ENCODE data around the gene ARMH2.

The ARMH2 gene

GRCh38 chr6:24831771-24832716, 33.3 kb upstream of the ARMH2 start:
- H3K4me1 ChIP-seq (ENCODE audit: control insufficient read depth, insufficient read depth, low read length), result no peaks in the 10 kb centered on the region
- no peaks in the 10 kb centered on the region for H3K27me3 ChIP-seq (ENCODE audit: control insufficient read depth, insufficient read depth, low read length)
- no peak overlapping the region for H3K27ac ChIP-seq (ENCODE audit: low read depth, low read length)
- H3K9ac ChIP-seq (ENCODE audit: low read length), result no peak overlapping the region
- no peaks in the 10 kb centered on the region for H3K36me3 ChIP-seq (ENCODE audit: control insufficient read depth, insufficient read depth, low read length)
- H3K4me3 ChIP-seq (ENCODE audit: low read length), result no peak overlapping the region

- Histone ChIP-seq H3K27ac (ENCODE audit: low read depth, low read length) (no peak overlapping the region), H3K9ac (ENCODE audit: low read length) (no peak overlapping the region), H3K4me1 (ENCODE audit: control insufficient read depth, insufficient read depth, low read length) (no peaks in the 10 kb centered on the region), H3K27me3 (ENCODE audit: control insufficient read depth, insufficient read depth, low read length) (no peaks in the 10 kb centered on the region), H3K4me3 (ENCODE audit: low read length) (no peak overlapping the region), H3K36me3 (ENCODE audit: control insufficient read depth, insufficient read depth, low read length) (no peaks in the 10 kb centered on the region)
Measured at GRCh38 chr6:24829657-24830056, 30.9 kb upstream of the ARMH2 start.

- no peaks in the 10 kb centered on the region for H3K4me1 ChIP-seq (ENCODE audit: control insufficient read depth, insufficient read depth, low read length)
- H3K9ac ChIP-seq (ENCODE audit: low read length), result no peak overlapping the region
- H3K27me3 ChIP-seq (ENCODE audit: control insufficient read depth, insufficient read depth, low read length), result no peaks in the 10 kb centered on the region
- no peak overlapping the region for H3K4me3 ChIP-seq (ENCODE audit: low read length)
- H3K36me3 ChIP-seq (ENCODE audit: control insufficient read depth, insufficient read depth, low read length), result no peaks in the 10 kb centered on the region
- no peak overlapping the region for H3K27ac ChIP-seq (ENCODE audit: low read depth, low read length)
Measured at GRCh38 chr6:24827970-24828369, 29.3 kb upstream of the ARMH2 start.

GRCh38 chr6:24827162-24827561, 28.4 kb upstream of the ARMH2 start:
- no peak overlapping the region for H3K9ac ChIP-seq (ENCODE audit: low read length)
- no peaks in the 10 kb centered on the region for H3K4me1 ChIP-seq (ENCODE audit: control insufficient read depth, insufficient read depth, low read length)
- H3K27me3 ChIP-seq (ENCODE audit: control insufficient read depth, insufficient read depth, low read length), result no peaks in the 10 kb centered on the region
- H3K27ac ChIP-seq (ENCODE audit: low read depth, low read length), result no peak overlapping the region
- H3K36me3 ChIP-seq (ENCODE audit: control insufficient read depth, insufficient read depth, low read length), result no peaks in the 10 kb centered on the region
- no peak overlapping the region for H3K4me3 ChIP-seq (ENCODE audit: low read length)

- no peaks in the 10 kb centered on the region for H3K4me1 ChIP-seq (ENCODE audit: control insufficient read depth, insufficient read depth, low read length)
- no peak overlapping the region for H3K27ac ChIP-seq (ENCODE audit: low read depth, low read length)
- H3K36me3 ChIP-seq (ENCODE audit: control insufficient read depth, insufficient read depth, low read length), result no peaks in the 10 kb centered on the region
- H3K4me3 ChIP-seq (ENCODE audit: low read length), result no peak overlapping the region
- H3K27me3 ChIP-seq (ENCODE audit: control insufficient read depth, insufficient read depth, low read length), result no peaks in the 10 kb centered on the region
- H3K9ac ChIP-seq (ENCODE audit: low read length), result no peak overlapping the region
Measured at GRCh38 chr6:24825130-24825630, 26.5 kb upstream of the ARMH2 start.

GRCh38 chr6:24824142-24824938, 25.6 kb upstream of the ARMH2 start:
- no peaks in the 10 kb centered on the region for H3K36me3 ChIP-seq (ENCODE audit: control insufficient read depth, insufficient read depth, low read length)

GRCh38 chr6:24823185-24823584, 24.5 kb upstream of the ARMH2 start:
- H3K4me1 ChIP-seq (ENCODE audit: control insufficient read depth, insufficient read depth, low read length), result no peaks in the 10 kb centered on the region
- no peaks in the 10 kb centered on the region for H3K27me3 ChIP-seq (ENCODE audit: control insufficient read depth, insufficient read depth, low read length)
- no peaks in the 10 kb centered on the region for H3K36me3 ChIP-seq (ENCODE audit: control insufficient read depth, insufficient read depth, low read length)
- no peak overlapping the region for H3K4me3 ChIP-seq (ENCODE audit: low read length)
- H3K27ac ChIP-seq (ENCODE audit: low read depth, low read length), result no peak overlapping the region
- no peak overlapping the region for H3K9ac ChIP-seq (ENCODE audit: low read length)

More at GRCh38 chr6:24824142-24824938, 25.6 kb upstream of the ARMH2 start:
- Histone ChIP-seq H3K27ac (ENCODE audit: low read depth, low read length) (no peak overlapping the region), H3K27me3 (ENCODE audit: control insufficient read depth, insufficient read depth, low read length) (no peaks in the 10 kb centered on the region), H3K4me1 (ENCODE audit: control insufficient read depth, insufficient read depth, low read length) (no peaks in the 10 kb centered on the region), H3K4me3 (ENCODE audit: low read length) (no peak overlapping the region), H3K9ac (ENCODE audit: low read length) (no peak overlapping the region)

- no peak overlapping the region for H3K4me3 ChIP-seq (ENCODE audit: low read length)
- no peaks in the 10 kb centered on the region for H3K27me3 ChIP-seq (ENCODE audit: control insufficient read depth, insufficient read depth, low read length)
- H3K36me3 ChIP-seq (ENCODE audit: control insufficient read depth, insufficient read depth, low read length), result no peaks in the 10 kb centered on the region
- no peaks in the 10 kb centered on the region for H3K4me1 ChIP-seq (ENCODE audit: control insufficient read depth, insufficient read depth, low read length)
- H3K9ac ChIP-seq (ENCODE audit: low read length), result no peak overlapping the region
- no peak overlapping the region for H3K27ac ChIP-seq (ENCODE audit: low read depth, low read length)
Measured at GRCh38 chr6:24822696-24823095, 24.0 kb upstream of the ARMH2 start.

- no peak overlapping the region for H3K4me3 ChIP-seq (ENCODE audit: low read length)
- H3K27ac ChIP-seq (ENCODE audit: low read depth, low read length), result no peak overlapping the region
- no peaks in the 10 kb centered on the region for H3K4me1 ChIP-seq (ENCODE audit: control insufficient read depth, insufficient read depth, low read length)
- H3K36me3 ChIP-seq (ENCODE audit: control insufficient read depth, insufficient read depth, low read length), result no peaks in the 10 kb centered on the region
- no peak overlapping the region for H3K9ac ChIP-seq (ENCODE audit: low read length)
- no peaks in the 10 kb centered on the region for H3K27me3 ChIP-seq (ENCODE audit: control insufficient read depth, insufficient read depth, low read length)
Measured at GRCh38 chr6:24821860-24822444, 23.2 kb upstream of the ARMH2 start.

- H3K27ac ChIP-seq (ENCODE audit: low read depth, low read length), result no peak overlapping the region
- no peak overlapping the region for H3K9ac ChIP-seq (ENCODE audit: low read length)
- H3K4me1 ChIP-seq (ENCODE audit: control insufficient read depth, insufficient read depth, low read length), result no peaks in the 10 kb centered on the region
- H3K36me3 ChIP-seq (ENCODE audit: control insufficient read depth, insufficient read depth, low read length), result no peaks in the 10 kb centered on the region
- H3K4me3 ChIP-seq (ENCODE audit: low read length), result no peak overlapping the region
- no peaks in the 10 kb centered on the region for H3K27me3 ChIP-seq (ENCODE audit: control insufficient read depth, insufficient read depth, low read length)
Measured at GRCh38 chr6:24818346-24818745, 19.6 kb upstream of the ARMH2 start.

- Histone ChIP-seq H3K27ac (ENCODE audit: low read depth, low read length) (no peak overlapping the region), H3K9ac (ENCODE audit: low read length) (no peak overlapping the region), H3K27me3 (ENCODE audit: control insufficient read depth, insufficient read depth, low read length) (no peaks in the 10 kb centered on the region), H3K36me3 (ENCODE audit: control insufficient read depth, insufficient read depth, low read length) (no peaks in the 10 kb centered on the region), H3K4me3 (ENCODE audit: low read length) (no peak overlapping the region), H3K4me1 (ENCODE audit: control insufficient read depth, insufficient read depth, low read length) (no peaks in the 10 kb centered on the region)
Measured at GRCh38 chr6:24809728-24810127, 11.0 kb upstream of the ARMH2 start.

- Histone ChIP-seq H3K9ac (ENCODE audit: low read length) (no peak overlapping the region), H3K27me3 (ENCODE audit: control insufficient read depth, insufficient read depth, low read length) (no peaks in the 10 kb centered on the region), H3K4me3 (ENCODE audit: low read length) (no peak overlapping the region), H3K27ac (ENCODE audit: low read depth, low read length) (no peak overlapping the region), H3K36me3 (ENCODE audit: control insufficient read depth, insufficient read depth, low read length) (no peaks in the 10 kb centered on the region), H3K4me1 (ENCODE audit: control insufficient read depth, insufficient read depth, low read length) (no peaks in the 10 kb centered on the region)
Measured at GRCh38 chr6:24807584-24807983, 8.9 kb upstream of the ARMH2 start.

Data from rectal smooth muscle tissue (tissue), 1 donor.